ENCODE measurements around the gene ZDHHC20. TPM values are rescaled to one million over a fixed set of nuclear protein-coding genes. Genes with fewer than 3 reads are reported as not detected.

The ZDHHC20 gene
- total RNA-seq, 1 experiment from 2014 or later, result 69.7 TPM

DNA sequence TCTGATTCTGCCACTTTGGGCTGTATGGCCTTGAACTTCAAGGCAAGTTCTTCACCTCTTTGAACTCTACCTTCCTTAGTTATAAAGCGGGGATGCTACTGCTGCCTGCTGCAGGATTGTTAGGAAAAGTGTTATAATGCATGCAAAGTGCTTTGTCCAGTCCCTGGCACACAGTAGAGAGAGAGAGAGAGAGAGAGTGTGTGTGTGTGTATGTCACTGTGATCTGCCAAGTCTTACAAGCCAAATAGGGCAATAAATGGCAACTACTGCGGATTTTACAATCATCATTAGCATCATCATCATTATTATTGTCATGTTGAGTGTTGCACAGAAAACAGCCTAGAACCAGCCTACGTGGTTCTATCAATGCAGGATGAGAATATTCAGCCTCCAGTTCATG is 136.1 kb downstream of the ZDHHC20 start:
- TF ChIP-seq, protein P1, sequence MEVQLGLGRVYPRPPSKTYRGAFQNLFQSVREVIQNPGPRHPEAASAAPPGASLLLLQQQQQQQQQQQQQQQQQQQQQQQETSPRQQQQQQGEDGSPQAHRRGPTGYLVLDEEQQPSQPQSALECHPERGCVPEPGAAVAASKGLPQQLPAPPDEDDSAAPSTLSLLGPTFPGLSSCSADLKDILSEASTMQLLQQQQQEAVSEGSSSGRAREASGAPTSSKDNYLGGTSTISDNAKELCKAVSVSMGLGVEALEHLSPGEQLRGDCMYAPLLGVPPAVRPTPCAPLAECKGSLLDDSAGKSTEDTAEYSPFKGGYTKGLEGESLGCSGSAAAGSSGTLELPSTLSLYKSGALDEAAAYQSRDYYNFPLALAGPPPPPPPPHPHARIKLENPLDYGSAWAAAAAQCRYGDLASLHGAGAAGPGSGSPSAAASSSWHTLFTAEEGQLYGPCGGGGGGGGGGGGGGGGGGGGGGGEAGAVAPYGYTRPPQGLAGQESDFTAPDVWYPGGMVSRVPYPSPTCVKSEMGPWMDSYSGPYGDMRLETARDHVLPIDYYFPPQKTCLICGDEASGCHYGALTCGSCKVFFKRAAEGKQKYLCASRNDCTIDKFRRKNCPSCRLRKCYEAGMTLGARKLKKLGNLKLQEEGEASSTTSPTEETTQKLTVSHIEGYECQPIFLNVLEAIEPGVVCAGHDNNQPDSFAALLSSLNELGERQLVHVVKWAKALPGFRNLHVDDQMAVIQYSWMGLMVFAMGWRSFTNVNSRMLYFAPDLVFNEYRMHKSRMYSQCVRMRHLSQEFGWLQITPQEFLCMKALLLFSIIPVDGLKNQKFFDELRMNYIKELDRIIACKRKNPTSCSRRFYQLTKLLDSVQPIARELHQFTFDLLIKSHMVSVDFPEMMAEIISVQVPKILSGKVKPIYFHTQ (CRISPR knock-in tag; IDR thresholded peaks at IDR 0.05), result no peak
- TF ChIP-seq, protein P2, sequence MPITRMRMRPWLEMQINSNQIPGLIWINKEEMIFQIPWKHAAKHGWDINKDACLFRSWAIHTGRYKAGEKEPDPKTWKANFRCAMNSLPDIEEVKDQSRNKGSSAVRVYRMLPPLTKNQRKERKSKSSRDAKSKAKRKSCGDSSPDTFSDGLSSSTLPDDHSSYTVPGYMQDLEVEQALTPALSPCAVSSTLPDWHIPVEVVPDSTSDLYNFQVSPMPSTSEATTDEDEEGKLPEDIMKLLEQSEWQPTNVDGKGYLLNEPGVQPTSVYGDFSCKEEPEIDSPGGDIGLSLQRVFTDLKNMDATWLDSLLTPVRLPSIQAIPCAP (CRISPR knock-in tag; IDR thresholded peaks at IDR 0.05), result no peak
- TF ChIP-seq ZBTB21 (CRISPR knock-in tag; IDR thresholded peaks at IDR 0.05; ENCODE audit: borderline replicate concordance) (no peak), NR3C1 (CRISPR knock-in tag; conservative IDR thresholded peaks at IDR 0.05; ENCODE audit: low read depth) (no peak), PRRX2 (CRISPR knock-in tag; IDR thresholded peaks at IDR 0.05) (no peak), CREM (CRISPR knock-in tag; IDR thresholded peaks at IDR 0.05) (no peak), JAZF1 (CRISPR knock-in tag; IDR thresholded peaks at IDR 0.05) (no peak), FOXJ3 (CRISPR knock-in tag; IDR thresholded peaks at IDR 0.05; ENCODE audit: borderline replicate concordance) (no peak)
- TF ChIP-seq, protein P3, sequence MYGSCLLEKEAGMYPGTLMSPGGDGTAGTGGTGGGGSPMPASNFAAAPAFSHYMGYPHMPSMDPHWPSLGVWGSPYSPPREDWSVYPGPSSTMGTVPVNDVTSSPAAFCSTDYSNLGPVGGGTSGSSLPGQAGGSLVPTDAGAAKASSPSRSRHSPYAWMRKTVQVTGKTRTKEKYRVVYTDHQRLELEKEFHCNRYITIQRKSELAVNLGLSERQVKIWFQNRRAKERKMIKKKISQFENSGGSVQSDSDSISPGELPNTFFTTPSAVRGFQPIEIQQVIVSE (CRISPR knock-in tag; IDR thresholded peaks at IDR 0.05; ENCODE audit: borderline replicate concordance), result no peak
- TF ChIP-seq, protein P4, sequence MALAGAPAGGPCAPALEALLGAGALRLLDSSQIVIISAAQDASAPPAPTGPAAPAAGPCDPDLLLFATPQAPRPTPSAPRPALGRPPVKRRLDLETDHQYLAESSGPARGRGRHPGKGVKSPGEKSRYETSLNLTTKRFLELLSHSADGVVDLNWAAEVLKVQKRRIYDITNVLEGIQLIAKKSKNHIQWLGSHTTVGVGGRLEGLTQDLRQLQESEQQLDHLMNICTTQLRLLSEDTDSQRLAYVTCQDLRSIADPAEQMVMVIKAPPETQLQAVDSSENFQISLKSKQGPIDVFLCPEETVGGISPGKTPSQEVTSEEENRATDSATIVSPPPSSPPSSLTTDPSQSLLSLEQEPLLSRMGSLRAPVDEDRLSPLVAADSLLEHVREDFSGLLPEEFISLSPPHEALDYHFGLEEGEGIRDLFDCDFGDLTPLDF (CRISPR knock-in tag; IDR thresholded peaks at IDR 0.05), result no peak
- TF ChIP-seq, protein P5, sequence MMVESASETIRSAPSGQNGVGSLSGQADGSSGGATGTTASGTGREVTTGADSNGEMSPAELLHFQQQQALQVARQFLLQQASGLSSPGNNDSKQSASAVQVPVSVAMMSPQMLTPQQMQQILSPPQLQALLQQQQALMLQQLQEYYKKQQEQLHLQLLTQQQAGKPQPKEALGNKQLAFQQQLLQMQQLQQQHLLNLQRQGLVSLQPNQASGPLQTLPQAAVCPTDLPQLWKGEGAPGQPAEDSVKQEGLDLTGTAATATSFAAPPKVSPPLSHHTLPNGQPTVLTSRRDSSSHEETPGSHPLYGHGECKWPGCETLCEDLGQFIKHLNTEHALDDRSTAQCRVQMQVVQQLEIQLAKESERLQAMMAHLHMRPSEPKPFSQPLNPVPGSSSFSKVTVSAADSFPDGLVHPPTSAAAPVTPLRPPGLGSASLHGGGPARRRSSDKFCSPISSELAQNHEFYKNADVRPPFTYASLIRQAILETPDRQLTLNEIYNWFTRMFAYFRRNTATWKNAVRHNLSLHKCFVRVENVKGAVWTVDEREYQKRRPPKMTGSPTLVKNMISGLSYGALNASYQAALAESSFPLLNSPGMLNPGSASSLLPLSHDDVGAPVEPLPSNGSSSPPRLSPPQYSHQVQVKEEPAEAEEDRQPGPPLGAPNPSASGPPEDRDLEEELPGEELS (CRISPR knock-in tag; IDR thresholded peaks at IDR 0.05), result no peak
- peaks cover 37% of the 10 kb centered on the region for H3K4me1 Mint-ChIP-seq
- no peak overlapping the region for H3K27ac Mint-ChIP-seq
- POLR2A ChIA-PET, result no interaction called here
- H3K36me3 Mint-ChIP-seq, result no peaks in the 10 kb centered on the region
- ATAC-seq, result no peak
- no peak overlapping the region for H3K4me3 Mint-ChIP-seq
- no peak for DNase-seq (ENCODE audit: low spot score)
- CTCF ChIA-PET, result no interaction called here
- peaks cover 26% of the 10 kb centered on the region for H3K27me3 Mint-ChIP-seq (ENCODE audit: low read depth)
- peaks cover 13% of the 10 kb centered on the region for H3K9me3 Mint-ChIP-seq

Other genes with a start within 250 kb of the ZDHHC20 start
- gene MICU2, start 144.9 kb upstream of the ZDHHC20 start, total RNA-seq (2021), result 33.8 to 35.0 TPM (median 34.4 TPM) in 3 replicates
- 0.25 to 0.27 TPM (median 0.26 TPM) in 3 replicates for gene FGF9, start 211.8 kb upstream of the ZDHHC20 start, total RNA-seq (2021)

Measured in WTC11 (cell line).